ENCODE data around the gene GPHN.
"Not testable (repeated sequence)": the region's sequence is repeated elsewhere in the genome, so short reads cannot be mapped to it uniquely, and the experiment has no call there.

Gene GPHN

DNA sequence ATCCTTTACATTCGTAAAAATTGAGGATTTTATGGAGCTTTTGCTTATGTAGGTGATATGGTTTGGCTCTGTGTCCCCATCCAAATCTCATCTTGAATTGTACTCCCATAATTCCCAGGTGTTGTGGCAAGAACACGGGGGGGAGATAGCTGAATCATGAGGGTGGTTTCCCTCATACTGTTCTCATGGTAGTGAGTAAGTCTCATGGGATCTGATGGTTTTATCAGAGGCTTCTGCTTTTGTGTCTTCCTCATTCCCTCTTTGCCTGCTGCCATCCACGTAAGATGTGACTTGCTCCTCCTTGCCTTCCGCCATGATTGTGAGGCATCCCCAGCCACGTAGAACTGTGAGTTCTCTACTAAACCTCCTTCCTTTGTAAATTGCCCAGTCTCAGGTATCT is 5.1 kb upstream of the GPHN start:
- DNase-seq: not testable (repeated sequence)

DNA sequence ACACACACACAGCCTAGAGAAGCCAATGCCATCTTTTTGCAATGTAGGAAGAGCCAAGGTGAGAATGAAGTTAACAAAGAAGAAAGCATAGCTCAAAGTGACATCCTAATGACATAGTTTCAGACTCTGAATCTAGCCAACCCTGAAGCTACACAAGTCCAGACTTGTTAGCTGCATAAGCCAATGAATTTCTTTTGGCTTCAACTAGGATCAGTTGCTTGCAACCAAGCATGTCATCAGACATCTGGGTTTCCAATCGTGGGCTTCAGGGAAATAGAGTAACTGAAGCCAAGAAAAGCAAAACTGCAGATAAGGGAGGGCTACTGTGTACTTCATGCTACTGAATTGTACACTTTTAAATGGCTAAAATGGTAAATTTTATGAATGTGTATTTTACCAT is 4.4 kb upstream of the GPHN start:
- DNase-seq: no peak

DNA sequence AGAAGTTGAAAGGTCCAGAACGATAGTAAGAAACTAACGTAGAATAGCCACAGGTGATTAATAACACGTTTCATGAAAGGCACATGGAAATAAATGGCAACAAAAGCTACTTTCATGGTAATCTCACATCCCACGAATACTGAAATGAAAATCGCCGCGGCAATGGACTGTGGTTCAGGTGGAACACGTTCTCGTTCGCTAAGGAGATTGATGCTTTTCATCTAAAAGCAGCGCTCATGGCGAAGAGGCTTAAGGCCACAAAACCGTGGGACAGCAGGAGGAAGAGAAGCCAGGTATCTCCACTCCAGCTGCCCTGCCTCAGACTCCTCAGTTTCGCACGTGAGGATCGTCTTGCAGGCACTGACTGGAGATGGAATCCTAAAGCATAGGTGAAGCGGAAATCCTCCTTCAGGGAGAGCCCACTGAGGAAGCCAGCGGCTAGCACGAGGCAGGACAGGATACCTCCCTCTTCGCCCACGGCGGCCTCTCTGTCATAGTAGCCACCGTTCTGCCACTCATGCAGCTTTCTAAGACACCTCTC is 696 bp upstream of the GPHN start:
- no peak for DNase-seq

DNA sequence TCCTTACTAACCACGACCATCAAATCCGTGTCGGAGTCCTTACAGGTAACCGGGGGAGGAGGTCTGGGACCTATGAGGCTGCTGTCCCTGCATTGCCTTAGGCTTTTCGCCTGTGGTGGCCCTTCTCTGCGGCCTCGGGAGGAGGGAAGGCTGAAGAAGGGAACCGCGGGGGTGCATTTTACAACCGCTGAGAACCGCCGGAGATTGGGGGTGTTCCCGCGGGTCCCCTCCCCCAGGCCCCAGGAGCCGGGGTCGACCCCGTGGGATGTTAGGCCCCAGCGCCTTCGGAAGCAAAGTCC is 549 bp downstream of the GPHN start:
- no peak for DNase-seq

DNA sequence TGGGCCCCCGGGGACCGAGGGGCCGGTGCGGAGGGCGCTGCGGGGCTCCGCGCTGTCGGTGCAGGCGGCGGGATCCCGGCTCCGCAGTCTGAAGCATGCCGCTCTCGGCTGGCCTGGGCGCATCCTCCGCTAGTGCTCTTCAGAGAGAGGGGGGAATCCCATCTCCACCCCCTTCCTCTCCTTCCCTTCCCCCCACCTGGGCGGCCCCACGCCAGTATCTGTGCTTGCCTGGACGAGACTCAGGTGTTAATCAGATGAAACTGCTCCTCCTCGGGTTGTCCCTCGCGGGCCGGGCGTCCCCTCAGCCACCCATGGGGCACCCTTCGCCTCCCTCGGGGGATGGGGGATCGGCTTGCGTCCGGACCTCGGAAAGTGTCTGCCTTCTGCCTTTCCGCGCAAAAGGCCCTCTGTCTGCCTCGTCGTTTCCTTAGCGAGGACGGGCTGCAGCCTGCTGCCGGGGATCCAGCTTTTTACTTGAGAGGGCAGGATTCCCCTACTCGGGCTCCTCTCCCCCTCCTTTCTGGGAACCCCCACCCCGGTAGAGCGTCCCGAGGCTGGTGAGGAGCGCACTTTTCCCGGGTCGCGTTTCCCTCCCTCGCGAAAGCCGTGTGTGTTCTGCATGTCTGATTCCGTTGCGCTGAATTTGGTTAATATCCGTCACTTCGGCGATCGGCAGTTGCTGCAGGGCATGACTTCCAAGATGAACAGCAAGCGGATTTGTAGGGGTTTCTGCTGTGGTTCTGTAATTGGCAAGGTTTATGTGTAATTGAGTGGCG is 1.1 kb downstream of the GPHN start:
- DNase-seq: peak; percentile 59

DNA sequence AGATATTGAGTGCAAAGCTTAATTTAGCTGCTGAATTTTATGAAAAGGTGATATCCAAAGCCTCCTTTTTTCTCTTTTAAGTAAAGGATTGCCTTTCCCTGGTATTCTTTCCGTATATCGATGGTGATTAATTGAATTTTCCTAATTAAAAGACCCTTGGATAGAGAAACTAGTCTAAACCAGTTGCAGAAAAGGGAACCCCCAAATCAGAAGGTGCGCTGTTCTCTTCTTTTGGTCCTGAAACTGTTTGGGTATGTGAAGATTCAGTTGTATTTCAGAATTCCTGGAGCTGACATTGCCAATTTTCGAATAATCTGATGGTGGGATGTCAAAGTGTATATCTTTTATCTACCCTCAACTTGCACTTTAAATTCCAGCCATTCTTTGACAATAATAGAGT is 1.9 kb downstream of the GPHN start:
- DNase-seq: no peak

DNA sequence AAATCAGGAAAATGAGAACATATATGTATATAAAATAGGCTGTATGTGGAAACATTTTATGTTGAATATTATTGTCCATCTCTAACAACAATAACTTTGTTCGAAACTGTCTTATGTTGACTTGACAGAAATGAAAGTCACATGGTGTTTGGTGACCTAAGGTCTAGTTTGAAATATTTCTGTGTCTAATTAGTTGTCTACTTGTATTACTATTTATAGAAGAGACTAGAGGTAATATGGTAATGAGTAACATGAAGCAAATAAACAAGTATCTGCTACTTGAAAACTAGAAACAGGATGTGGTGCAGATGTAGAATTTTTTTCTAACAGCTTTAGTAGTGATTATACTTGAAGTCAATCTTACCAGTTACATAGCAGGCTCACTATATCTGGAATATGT is 3.9 kb downstream of the GPHN start:
- DNase-seq: no peak

DNA sequence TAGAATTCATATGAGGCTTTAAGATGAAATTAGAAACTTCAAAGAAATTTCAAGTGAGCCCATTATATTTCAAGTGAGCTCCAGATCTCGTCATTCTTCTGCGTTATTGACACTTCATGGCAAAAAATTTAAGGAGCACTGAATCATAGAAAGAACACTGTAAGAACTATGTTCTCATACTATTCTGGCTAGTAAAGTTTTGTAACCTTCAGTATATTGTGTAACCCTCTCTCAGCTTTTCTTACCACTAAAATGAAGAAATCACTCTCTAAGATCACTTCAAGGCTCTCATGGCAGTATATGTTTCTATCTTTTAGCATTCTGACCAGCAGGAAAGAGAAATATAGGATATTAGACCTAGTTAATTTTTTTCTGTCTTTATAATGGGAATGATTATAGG is 6.3 kb downstream of the GPHN start:
- DNase-seq: no peak

DNA sequence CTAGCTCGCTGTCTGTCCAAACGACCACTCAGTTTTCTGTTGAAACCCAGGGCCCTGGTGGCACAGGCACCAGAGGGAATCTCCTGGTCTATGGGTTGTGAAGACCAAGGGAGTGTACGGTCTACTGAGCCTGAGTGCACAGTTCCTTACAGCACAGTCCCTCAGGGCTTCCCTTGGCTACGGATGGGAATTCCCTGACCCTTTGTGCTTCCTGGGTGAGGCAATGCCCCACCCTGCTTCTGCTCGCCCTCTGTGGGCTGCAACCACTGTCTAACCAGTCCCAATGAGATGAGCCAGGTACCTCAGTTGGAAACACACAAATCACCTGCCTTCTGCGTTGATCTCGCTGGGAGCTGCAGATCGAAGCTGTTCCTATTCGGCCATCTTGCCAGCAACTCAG is 22.6 kb downstream of the GPHN start:
- no peak for DNase-seq

DNA sequence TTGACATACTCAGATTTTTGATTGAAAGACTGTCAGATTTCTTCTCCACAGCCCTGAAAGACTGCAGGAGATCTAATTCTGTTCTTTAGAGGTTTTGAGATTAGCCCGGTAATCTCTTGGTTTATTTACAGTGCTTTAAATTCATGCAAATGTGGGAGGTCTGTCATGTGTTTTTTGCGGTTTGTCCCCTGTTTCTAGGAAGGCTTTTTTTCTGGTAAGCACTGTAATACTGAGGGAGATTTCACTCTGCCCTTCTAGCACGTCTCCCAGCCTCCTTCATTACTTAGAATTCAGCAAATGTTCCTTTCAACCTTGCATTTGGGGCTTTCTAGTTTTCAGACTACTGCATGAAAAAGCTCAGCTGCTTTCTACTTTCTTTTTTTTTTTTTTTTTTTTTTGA is 31.1 kb downstream of the GPHN start:
- no peak for DNase-seq

DNA sequence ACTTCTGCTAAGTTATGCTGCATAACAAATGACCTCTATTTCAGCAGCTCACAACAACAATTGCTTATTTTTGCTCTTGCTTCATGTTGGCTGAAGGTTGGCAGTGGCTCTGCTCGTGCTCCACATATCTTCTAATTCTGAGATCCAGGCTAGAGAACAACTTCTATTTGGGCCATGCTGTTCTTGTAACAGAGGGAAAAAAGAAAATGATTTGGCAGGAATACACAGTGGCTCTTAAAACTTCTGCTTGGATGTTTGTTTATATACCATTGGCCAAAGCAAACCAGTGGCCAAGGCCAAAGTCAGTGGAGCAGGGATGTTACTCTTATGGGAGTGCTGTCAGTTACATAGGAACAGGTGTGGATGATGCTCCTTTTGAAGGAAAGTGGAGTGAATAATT is 32.1 kb downstream of the GPHN start:
- no peak for DNase-seq

DNA sequence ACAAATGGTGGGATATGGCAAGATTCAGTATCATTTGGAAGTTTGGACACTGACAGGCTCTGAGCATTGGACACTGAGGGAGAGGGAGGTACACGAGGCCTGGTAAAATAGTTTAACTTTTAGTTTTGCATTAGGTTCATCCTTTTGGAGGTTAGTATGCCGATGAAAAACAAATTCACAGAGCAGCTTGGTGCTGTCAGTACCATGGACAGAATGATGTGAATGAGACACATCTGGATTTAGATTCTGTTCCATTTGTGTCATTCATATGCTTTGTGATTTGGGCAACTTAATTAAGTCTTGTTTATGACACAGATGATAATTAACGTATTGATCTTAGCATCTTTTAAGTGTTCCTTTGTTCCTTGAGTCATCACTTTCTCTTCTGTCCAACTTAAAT is 33.7 kb downstream of the GPHN start:
- DNase-seq: no peak

DNA sequence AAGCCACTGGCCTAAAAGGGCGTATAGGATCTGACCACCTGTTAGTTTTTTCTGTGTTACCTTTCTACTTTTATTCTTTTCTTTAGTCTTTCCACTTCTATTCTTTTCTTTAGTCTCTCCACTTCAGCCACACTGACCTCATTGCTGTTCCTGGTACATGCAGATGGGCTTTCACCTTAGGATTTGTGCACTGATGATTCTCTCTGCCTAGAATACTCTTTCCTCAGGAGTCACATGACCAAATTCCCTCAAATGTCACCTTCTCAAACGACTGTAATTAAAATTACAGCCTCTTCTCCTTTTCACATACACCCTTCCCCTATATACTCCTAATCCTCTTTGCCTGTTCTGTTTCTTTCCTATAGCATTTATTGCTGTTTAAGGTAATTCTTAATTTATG is 36.0 kb downstream of the GPHN start:
- no peak for DNase-seq

DNA sequence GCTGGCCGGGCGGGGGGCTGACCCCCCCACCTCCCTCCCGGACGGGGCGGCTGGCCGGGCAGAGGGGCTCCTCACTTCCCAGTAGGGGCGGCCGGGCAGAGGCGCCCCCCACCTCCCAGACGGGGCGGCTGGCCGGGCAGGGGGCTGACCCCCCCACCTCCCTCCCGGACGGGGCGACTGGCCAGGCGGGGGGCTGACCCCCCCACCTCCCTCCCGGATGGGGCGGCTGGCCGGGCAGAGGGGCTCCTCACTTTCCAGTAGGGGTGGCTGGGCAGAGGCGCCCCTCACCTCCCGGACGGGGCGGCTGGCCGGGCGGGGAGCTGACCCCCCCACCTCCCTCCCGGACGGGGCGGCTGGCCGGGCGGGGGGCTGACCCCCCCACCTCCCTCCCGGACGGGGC is 37.2 kb downstream of the GPHN start:
- DNase-seq: not testable (repeated sequence)

DNA sequence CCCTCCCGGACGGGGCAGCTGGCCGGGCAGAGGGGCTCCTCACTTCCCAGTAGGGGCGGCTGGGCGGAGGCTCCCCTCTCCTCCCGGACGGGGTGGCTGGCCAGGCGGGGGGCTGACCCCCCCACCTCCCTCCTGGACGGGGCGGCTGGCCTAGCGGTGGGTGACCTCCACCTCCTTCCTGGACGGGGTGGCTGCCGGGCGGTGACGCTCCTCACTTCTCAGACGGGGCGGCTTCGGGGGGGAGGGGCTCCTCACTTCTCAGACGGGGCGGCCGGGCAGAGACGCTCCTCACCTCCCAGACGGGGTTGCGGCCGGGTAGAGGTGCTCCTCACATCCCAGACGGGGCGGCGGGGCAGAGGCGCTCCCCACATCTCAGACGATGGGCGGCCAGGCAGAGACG is 37.8 kb downstream of the GPHN start:
- not testable (repeated sequence) for DNase-seq

DNA sequence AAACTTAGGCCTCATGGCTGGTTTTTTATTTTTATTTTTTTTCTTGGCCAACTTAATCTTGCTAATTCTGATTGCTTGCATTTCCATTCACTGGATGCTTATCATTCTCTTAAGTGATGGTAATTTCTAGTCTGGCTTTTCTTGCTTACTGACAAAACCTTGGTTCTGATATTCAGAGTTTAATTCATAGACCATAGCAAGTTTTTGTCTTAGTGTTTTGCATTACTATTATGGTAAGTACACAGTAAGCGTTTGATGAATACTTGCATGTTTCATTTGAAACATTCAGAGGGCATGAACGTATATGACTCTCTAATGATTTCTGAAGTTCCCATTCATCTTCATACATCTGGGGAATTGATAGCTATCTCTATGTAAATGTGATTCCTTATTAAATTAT is 55.8 kb downstream of the GPHN start:
- no peak for DNase-seq

DNA sequence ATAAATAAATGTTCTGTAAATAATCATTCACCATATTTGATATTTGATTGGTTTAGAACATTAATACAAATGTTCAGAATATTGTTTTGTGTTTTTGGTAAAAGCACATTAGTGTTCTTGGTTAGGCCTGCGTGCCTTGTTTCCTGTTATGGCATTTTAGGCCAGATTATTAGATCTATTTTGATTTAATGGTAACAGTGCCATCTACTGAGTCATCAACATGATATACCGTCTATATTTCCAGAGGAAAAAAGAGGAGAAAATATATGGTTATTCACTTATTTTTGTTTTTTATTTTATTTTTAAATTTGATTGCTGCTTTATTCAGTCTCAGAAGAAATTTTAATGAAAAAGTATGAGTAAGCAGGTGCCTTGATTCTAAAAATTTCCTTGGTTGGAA is 60.3 kb downstream of the GPHN start:
- no peak for DNase-seq

DNA sequence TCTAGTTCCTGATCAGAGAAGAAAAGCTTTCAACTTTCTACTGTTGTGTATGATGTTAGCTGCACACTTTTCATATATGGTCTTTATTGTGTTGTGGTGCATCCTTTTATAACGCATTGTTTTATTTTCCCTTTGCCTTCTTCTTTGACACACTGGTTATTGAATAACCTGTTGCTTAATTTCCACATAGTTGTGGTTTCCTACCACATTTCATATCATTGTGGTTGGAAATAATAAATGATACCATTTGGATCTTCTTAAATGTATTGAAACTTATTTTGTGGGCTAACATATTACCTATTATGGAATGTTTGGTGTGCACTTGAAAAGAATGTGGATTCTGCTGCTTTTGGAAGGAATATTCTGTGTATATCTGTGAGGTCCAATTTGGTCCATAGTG is 64.9 kb downstream of the GPHN start:
- no peak for DNase-seq

DNA sequence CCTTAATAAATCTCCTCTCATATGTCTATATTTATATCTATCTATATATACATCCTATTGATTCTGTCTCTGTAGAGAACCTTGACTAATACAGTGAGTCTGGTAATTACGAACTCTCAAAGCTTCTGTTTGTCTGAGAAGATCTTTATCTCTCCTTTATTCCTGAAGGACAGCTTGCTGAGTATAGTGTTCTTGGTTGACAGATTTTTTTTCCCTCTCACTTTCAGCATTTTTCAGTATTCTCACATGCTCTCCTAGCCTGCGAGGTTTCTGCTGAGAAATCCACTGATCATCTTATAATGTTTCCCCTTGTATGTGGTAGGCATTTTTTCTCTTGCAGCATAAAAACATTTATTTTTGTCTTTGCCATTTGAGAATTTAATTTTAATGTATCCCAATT is 67.1 kb downstream of the GPHN start:
- no peak for DNase-seq

DNA sequence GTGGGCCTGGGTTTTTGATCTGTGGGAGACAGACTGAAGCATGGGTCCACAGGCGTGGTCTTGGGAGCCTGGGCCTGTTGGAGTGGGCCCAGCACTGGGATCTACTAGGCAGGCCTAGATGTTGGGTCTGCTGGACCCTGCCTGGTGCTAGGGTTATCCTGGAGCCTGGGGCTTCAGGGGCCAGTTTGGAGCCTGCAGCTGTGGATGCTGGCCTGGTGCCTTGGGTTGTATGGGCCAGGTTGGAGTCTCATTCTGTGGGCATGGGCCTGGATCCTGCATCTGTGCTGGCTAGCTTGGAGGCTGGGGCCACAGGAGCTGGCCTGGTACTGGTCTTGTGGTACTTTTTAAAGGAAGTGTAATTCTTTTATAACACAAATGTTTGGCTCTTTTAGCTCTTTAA is 68.0 kb downstream of the GPHN start:
- DNase-seq: no peak

DNA sequence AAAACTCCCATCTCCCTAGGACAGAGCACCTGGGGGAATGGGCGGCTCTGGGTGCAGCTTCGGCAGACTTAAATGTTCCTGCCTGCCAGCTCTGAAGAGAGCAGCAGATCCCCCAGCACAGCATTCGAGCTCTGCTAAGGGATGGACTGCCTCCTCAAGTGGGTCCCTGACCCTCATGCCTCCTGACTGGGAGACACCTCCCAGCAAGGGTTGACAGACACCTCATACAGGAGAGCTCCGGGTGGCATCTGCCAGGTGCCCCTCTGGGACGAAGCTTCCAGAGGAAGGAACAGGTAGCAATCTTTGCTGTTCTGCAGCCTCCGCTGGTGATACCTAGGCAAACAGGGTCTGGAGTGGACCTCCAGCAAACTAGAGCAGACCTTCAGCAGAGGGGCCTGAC is 79.8 kb downstream of the GPHN start:
- not testable (repeated sequence) for DNase-seq

DNA sequence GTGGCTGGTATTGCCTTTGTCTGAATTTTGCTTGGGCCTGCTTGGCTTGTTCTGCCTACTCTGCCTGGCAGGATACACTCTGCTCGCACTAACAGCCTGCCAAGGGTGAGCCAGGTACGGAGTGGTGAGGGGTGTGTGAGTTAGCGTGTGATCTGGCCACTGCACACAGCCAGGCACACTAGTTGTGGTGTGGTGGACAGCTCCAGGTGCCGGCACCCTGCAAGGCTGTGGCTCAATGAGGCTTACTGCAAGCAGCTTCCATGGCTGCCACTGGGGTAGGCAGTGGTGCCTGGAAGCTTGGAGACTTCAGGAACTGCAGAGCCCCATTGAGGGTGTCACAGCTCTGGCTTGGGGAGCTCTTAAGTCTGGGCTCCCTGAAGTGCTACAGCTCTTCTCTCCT is 87.4 kb downstream of the GPHN start:
- DNase-seq: no peak

DNA sequence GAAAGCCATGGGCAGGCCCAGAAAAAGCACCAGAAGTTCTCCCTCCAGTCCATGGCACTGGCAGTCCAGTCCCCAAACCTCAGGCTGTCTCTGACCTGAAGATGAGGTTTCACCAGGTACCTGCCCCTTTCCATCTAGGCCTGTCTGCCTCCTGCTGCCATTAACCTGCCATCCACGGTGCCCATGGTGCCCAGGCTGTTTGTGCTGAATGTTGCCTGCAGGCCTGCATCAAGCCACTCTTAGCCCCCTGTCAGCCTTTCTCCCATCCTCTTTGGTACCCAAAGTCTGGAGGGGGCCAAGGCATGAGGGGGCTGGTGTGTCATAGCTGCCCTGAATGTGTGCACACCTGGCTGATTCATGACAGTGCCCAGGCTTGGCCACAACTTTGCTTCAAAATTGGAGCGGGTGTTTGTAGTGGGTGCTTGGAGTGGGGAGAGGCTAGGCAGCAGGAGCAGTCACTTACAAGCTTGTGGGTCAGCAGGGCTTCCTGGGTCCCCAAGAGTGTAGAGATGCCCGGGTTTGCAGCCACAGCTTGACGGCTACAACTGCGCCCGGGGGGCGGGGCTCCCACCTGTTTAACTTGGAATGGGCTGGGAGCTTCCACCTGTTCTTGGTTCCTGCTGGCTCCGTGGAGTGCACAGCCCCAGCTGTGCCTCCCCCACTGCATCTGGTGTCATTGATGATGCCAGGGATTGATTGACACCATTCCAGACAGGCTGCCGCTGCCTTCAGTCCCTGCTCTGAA is 88.5 kb downstream of the GPHN start:
- DNase-seq: no peak

DNA sequence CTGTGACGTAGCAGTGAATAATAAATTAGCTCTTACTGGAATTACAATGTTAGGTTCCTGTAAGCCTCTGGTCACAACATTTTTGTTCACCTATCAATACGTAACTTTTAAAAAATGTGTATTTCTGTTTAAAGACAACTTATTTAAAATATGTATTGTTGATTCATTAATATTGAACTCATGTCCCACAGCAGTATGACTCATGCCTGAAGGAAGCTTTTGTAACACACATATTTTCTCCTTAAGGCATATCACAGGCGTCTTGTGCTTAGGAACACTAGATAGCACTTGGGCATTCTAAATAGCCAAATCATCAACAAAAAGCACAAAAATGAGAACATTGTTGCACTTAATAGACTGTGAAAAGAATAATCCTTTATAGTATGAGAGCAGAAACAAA is 92.5 kb downstream of the GPHN start:
- DNase-seq: no peak
